Calu3 (cell line): Measurements from ENCODE around the gene OPTC. TPM values are rescaled to one million over a fixed set of nuclear protein-coding genes. Genes with fewer than 3 reads are reported as not detected.
A peak's percentile ranks its signal among the peaks of the same experiment; 100 is the strongest.

Experiments used
- BruUV-seq: library from RNA; stranded (reverse); fragments of 400-500 nt; replicated peaks from 2 replicates; lab custom pipeline; 2021; lab: Mats Ljungman, UMichigan
- CTCF ChIA-PET: fragments of 300-600 bp; sonication (Branson Sonifier 250); formaldehyde crosslinking; loops from one replicate; lab custom pipeline; 2022; ENCODE audit warnings: antibody characterized with exemption; lab: Charles Lee
- DNase-seq: peaks from one replicate; pipeline ENCODE4 v3.0.0; 2022
- H3K27ac Mint-ChIP-seq: one replicate; pipeline ENCODE4 v1.8.0; 2022; ENCODE audit warnings: mixed read lengths; ENCODE audit not compliant: unreplicated experiment
- H3K27me3 Mint-ChIP-seq: one replicate; pipeline ENCODE4 v1.8.0; 2022; ENCODE audit warnings: mixed read lengths; ENCODE audit not compliant: unreplicated experiment
- H3K36me3 Mint-ChIP-seq: one replicate; pipeline ENCODE4 v1.8.0; 2022; ENCODE audit warnings: mild to moderate bottlenecking, moderate library complexity, mixed read lengths; ENCODE audit not compliant: insufficient read depth, unreplicated experiment
- H3K4me1 Mint-ChIP-seq: one replicate; pipeline ENCODE4 v1.8.0; 2022; ENCODE audit warnings: mild to moderate bottlenecking, low read depth, mixed read lengths; ENCODE audit not compliant: unreplicated experiment
- H3K4me3 Mint-ChIP-seq: one replicate; pipeline ENCODE4 v1.8.0; 2022; ENCODE audit warnings: mild to moderate bottlenecking, low read depth, moderate library complexity, mixed read lengths; ENCODE audit not compliant: unreplicated experiment
- H3K9me3 Mint-ChIP-seq: one replicate; pipeline ENCODE4 v1.8.0; 2022; ENCODE audit warnings: low read depth, mixed read lengths; ENCODE audit not compliant: unreplicated experiment
- CTCF ChIP-seq: fragments of 200-600 bp; IDR thresholded peaks from one replicate; pipeline ENCODE4 v1.8.0; 2022; ENCODE audit warnings: antibody characterized with exemption; ENCODE audit not compliant: unreplicated experiment
- intact Hi-C: fragments of 100-400 bp; cut with micrococcal nuclease; formaldehyde crosslinking; loops from one replicate; pipeline ENCODE4 v1.10.0; 2022; ENCODE audit not compliant: unreplicated experiment
- total RNA-seq: library from RNA; stranded (reverse); gene quantifications from 2 replicates; pipeline ENCODE4 v1.2.3, GENCODE V29; 2022

The OPTC gene
- total RNA-seq, 1 experiment from 2014 or later, result not detected

DNA sequence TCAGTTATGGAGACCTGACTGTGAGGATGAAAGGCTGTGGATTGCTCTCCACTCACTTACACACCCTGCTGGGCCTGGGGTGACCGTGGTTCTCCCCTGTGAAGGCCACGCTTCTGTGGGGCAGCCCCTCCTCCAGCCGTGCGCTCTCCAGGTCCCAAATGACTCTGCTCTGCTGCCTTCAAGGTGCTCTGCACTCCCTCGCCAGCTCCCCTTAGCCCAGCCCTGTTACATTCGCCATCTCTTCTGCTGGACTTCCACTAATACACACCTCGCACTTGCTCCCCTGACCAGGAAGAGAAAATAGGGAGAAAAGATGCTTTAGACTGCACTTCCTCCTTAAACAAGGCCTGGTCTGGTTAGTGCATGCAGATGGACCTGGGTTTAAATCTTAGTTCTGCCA lies 24.6 kb downstream of the OPTC start:
- no peak for DNase-seq
- H3K36me3 Mint-ChIP-seq, result no peaks in the 10 kb centered on the region
- H3K9me3 Mint-ChIP-seq, result no peaks in the 10 kb centered on the region
- no TSS peak for BruUV-seq
- H3K27me3 Mint-ChIP-seq, result peaks cover 6% of the 10 kb centered on the region
- TF ChIP-seq CTCF, result no peak
- intact Hi-C loops, result no loop called here
- no peak overlapping the region for H3K4me3 Mint-ChIP-seq
- CTCF ChIA-PET, result interaction anchor here (1.1 to 1.5 kb wide), 3 partner anchors 14 to 251 kb away, joined by 3 to 4 read pairs (median 3); no protein-coding TSS in a partner anchor
- H3K27ac Mint-ChIP-seq, result no peak overlapping the region
- H3K4me1 Mint-ChIP-seq, result peaks cover 34% of the 10 kb centered on the region

DNA sequence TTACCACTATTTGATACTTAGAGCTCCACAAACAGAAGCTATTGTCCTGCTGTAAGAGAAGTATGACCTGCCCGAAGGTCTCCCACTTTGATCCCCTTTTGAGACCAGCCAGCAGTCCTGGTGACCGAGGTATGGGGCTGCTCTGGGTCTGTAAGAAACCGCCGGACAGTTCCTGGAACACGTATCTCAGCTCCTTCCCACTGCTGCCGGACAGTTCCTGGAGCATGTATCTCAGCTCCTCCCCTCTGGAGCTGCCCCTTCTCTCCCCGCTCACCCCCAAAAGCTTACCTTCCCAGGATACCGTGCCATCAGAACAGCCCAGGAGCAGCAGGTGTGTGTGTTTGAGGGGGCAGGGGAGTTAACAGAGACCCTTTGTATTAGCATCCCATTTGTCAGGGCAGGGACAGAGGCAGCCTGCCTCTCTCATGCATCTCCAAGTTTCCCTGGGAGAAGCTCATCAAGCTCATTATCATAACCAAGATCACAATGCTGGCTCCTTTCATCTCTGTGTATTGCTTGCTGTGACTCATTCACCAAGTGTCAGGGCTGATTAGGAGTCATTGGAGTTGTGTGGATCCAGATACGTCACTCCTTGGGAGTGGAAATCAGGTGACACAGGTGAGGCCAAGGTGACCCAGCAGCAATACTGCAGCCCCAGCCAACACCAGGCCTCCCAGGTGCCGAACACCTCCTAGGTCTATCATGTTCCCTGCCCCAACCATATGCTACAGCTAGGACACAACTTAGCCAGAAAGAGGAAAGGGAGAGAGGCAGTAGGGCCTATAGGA lies 25.3 kb downstream of the OPTC start:
- no peaks in the 10 kb centered on the region for H3K36me3 Mint-ChIP-seq
- BruUV-seq, result no TSS peak
- no peak overlapping the region for H3K4me3 Mint-ChIP-seq
- DNase-seq, result peak; percentile 35
- CTCF ChIA-PET, result interaction anchor here (1.0 to 1.5 kb wide), 4 partner anchors 9 to 252 kb away, joined by 3 to 4 read pairs (median 3); no protein-coding TSS in a partner anchor
- no peaks in the 10 kb centered on the region for H3K9me3 Mint-ChIP-seq
- H3K27me3 Mint-ChIP-seq, result peaks cover 14% of the 10 kb centered on the region
- intact Hi-C loops, result no loop called here
- no peak overlapping the region for H3K27ac Mint-ChIP-seq
- peaks cover 26% of the 10 kb centered on the region for H3K4me1 Mint-ChIP-seq
- no peak for TF ChIP-seq CTCF

DNA sequence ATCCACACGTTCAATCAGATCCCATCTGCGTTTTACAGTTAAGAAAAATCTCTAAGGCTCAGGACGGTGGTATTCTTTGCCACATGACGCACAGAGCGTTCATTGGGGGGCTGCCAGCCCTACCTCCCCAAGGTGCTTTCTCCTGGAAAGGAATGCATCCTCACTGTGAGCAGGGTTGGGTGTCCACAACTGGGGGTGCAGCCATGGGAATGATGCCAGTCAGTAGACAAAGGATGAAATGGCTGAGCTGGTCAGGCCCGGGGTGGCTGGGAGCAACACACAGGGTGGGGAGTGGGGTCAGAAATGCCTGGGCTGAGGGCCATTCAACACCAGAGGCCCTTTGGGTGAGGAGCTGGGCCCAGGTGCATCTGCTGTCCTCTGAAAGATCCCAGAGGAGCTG lies 25.9 kb downstream of the OPTC start:
- intact Hi-C loops, result no loop called here
- H3K27ac Mint-ChIP-seq, result no peak overlapping the region

GRCh38 chr1:203520315-203520714 lies 26.4 kb downstream of the OPTC start:
- peaks cover 21% of the 10 kb centered on the region for H3K4me1 Mint-ChIP-seq
- H3K27ac Mint-ChIP-seq, result no peak overlapping the region

More for the DNA sequence above, 25.9 kb downstream of the OPTC start:
- no TSS peak for BruUV-seq
- H3K9me3 Mint-ChIP-seq, result no peaks in the 10 kb centered on the region
- peaks cover 21% of the 10 kb centered on the region for H3K4me1 Mint-ChIP-seq
- no peak for DNase-seq
- no peaks in the 10 kb centered on the region for H3K36me3 Mint-ChIP-seq
- TF ChIP-seq CTCF, result no peak
- CTCF ChIA-PET, result interaction anchor here (1.0 to 1.2 kb wide), 3 partner anchors 8 to 16 kb away, joined by 3 read pairs; no protein-coding TSS in a partner anchor
- H3K4me3 Mint-ChIP-seq, result no peak overlapping the region
- peaks cover 14% of the 10 kb centered on the region for H3K27me3 Mint-ChIP-seq

More at GRCh38 chr1:203520315-203520714, 26.4 kb downstream of the OPTC start:
- H3K4me3 Mint-ChIP-seq, result no peak overlapping the region
- DNase-seq, result no peak
- BruUV-seq, result no TSS peak
- peaks cover 14% of the 10 kb centered on the region for H3K27me3 Mint-ChIP-seq
- intact Hi-C loops, result no loop called here
- no peak for TF ChIP-seq CTCF
- H3K9me3 Mint-ChIP-seq, result no peaks in the 10 kb centered on the region
- H3K36me3 Mint-ChIP-seq, result no peaks in the 10 kb centered on the region
- CTCF ChIA-PET, result no interaction called here
